Neural cell (in vitro differentiated cells): ENCODE measurements around the gene DPYSL4. TPM values are rescaled to one million over a fixed set of nuclear protein-coding genes. Genes with fewer than 3 reads are reported as not detected.

Source experiments
- H2AFZ ChIP-seq: fragments of 200-600, 300-800 bp; sonication (generic), shearing (Covaris generic); 2 replicates; pipeline ENCODE4 v1.6.0; 2014; ENCODE audit warnings: low read depth, mild to moderate bottlenecking, antibody characterized with exemption, low read length, moderate library complexity
- H3F3A ChIP-seq: fragments of 200-600 bp; shearing (Covaris generic); 2 replicates; pipeline ENCODE4 v1.6.1; 2016; ENCODE audit warnings: mild to moderate bottlenecking, moderate library complexity, mixed read lengths, antibody characterized with exemption, low read length; ENCODE audit not compliant: insufficient read depth, poor library complexity, severe bottlenecking
- H3K27ac ChIP-seq: fragments of 200-600, 300-800 bp; sonication (generic), shearing (Covaris generic); 2 replicates; pipeline ENCODE4 v1.5.1; 2014; ENCODE audit warnings: mild to moderate bottlenecking, low read length, moderate library complexity
- H3K27me3 ChIP-seq: fragments of 300-800, 200-600 bp; sonication (generic), shearing (Covaris generic); 2 replicates; pipeline ENCODE4 v1.6.0; 2014; ENCODE audit warnings: mild to moderate bottlenecking, low read depth, low read length, moderate library complexity; ENCODE audit not compliant: insufficient read depth
- H3K36me3 ChIP-seq: fragments of 300-800, 200-600 bp; sonication (generic), shearing (Covaris generic); 2 replicates; pipeline ENCODE4 v1.5.1; 2014; ENCODE audit warnings: mild to moderate bottlenecking, antibody characterized with exemption, low read length, moderate library complexity; ENCODE audit not compliant: insufficient read depth
- H3K4me2 ChIP-seq: fragments of 300-800, 200-600 bp; sonication (generic), shearing (Covaris generic); 2 replicates; pipeline ENCODE4 v1.6.0; 2014; ENCODE audit warnings: mild to moderate bottlenecking, low read length
- H3K4me3 ChIP-seq: fragments of 300-800, 200-600 bp; sonication (generic), shearing (Covaris generic); 2 replicates; pipeline ENCODE4 v1.5.1; 2014; ENCODE audit warnings: mild to moderate bottlenecking, low read length, moderate library complexity
- H3K79me2 ChIP-seq: fragments of 200-600 bp; shearing (Covaris generic); replicated peaks from 2 replicates; pipeline ENCODE4 v1.6.0; 2014; ENCODE audit warnings: mild to moderate bottlenecking, low read length, moderate library complexity; ENCODE audit not compliant: insufficient read depth
- H3K9ac ChIP-seq: fragments of 300-800, 200-600 bp; sonication (generic), shearing (Covaris generic); 2 replicates; pipeline ENCODE4 v1.6.1; 2016; ENCODE audit warnings: mild to moderate bottlenecking, low read length, mixed read lengths
- H3K9me2 ChIP-seq: fragments of 200-600 bp; shearing (Covaris generic); 2 replicates; pipeline ENCODE4 v1.6.1; 2016; ENCODE audit warnings: mild to moderate bottlenecking, low read length, mixed read lengths; ENCODE audit not compliant: insufficient read depth
- H3K9me3 ChIP-seq: fragments of 200-600, 300-800 bp; sonication (generic), shearing (Covaris generic); 2 replicates; pipeline ENCODE4 v1.6.1; 2016; ENCODE audit warnings: mild to moderate bottlenecking, mixed run types, low read length, moderate library complexity, mixed read lengths
- H4K20me1 ChIP-seq: fragments of 200-600 bp; shearing (Covaris generic); 2 replicates; pipeline ENCODE4 v1.6.1; 2016; ENCODE audit warnings: mild to moderate bottlenecking, mixed run types; ENCODE audit not compliant: insufficient read depth
- CTCF ChIP-seq: fragments of 450-650 bp; IDR thresholded peaks from 2 replicates; pipeline ENCODE4 v1.5.1; 2014; ENCODE audit warnings: antibody characterized with exemption, mild to moderate bottlenecking, moderate library complexity; ENCODE audit not compliant: poor library complexity, severe bottlenecking
- EP300 ChIP-seq: fragments of 450-650 bp; conservative IDR thresholded peaks from 2 replicates; pipeline ENCODE4 v1.6.1; 2014; ENCODE audit warnings: antibody characterized with exemption, mild to moderate bottlenecking, moderate library complexity; ENCODE audit not compliant: poor library complexity, severe bottlenecking
- EZH2 ChIP-seq: fragments of 200-600, 300-800 bp; shearing (Covaris generic), sonication (generic); IDR thresholded peaks from 2 replicates; pipeline ENCODE4 v1.6.1; 2014; ENCODE audit warnings: antibody characterized with exemption, low read length, borderline replicate concordance, mild to moderate bottlenecking; ENCODE audit not compliant: insufficient read depth, poor library complexity, severe bottlenecking
- MXI1 ChIP-seq: fragments of 450-650 bp; conservative IDR thresholded peaks from 2 replicates; pipeline ENCODE4 v1.6.1; 2014; ENCODE audit warnings: antibody characterized with exemption, mild to moderate bottlenecking; ENCODE audit not compliant: poor library complexity, severe bottlenecking
- POLR2AphosphoS5 ChIP-seq: IDR thresholded peaks from 2 replicates; pipeline ENCODE4 v1.6.1; 2012
- RAD21 ChIP-seq: fragments of 450-650 bp; conservative IDR thresholded peaks from 2 replicates; pipeline ENCODE4 v1.6.1; 2014; ENCODE audit warnings: antibody characterized with exemption, mild to moderate bottlenecking, moderate library complexity
- REST ChIP-seq: IDR thresholded peaks from 2 replicates; pipeline ENCODE4 v1.6.1; 2012; ENCODE audit warnings: borderline replicate concordance
- SMC3 ChIP-seq: fragments of 450-650 bp; conservative IDR thresholded peaks from 2 replicates; pipeline ENCODE4 v1.6.1; 2014; ENCODE audit warnings: antibody characterized with exemption, mild to moderate bottlenecking, moderate library complexity; ENCODE audit not compliant: poor library complexity
- TAF1 ChIP-seq: IDR thresholded peaks from 2 replicates; pipeline ENCODE4 v1.6.1; 2012; ENCODE audit warnings: low read depth
- polyA plus RNA-seq: library from polyadenylated mRNA; depleted of rRNA; stranded (reverse); fragments of >200 nt; gene quantifications from 2 replicates; pipeline ENCODE4 v1.2.3, GENCODE V29; 2014

Gene DPYSL4
- polyA plus RNA-seq, 1 donor from 2014 or later = 116 TPM

- no peaks in the 10 kb centered on the region for H4K20me1 ChIP-seq
- no peak overlapping the region for H2AFZ ChIP-seq
- no peaks in the 10 kb centered on the region for H3K36me3 ChIP-seq
- no peak overlapping the region for H3K4me3 ChIP-seq
- no peaks in the 10 kb centered on the region for H3K27me3 ChIP-seq
- no peaks in the 10 kb centered on the region for H3K9me2 ChIP-seq
- TF ChIP-seq TAF1 (no peak), MXI1 (no peak), SMC3 (no peak), REST (no peak), EP300 (no peak), RAD21 (no peak)
- H3K27ac ChIP-seq = no peak overlapping the region
- no peak overlapping the region for H3K9ac ChIP-seq
- H3K79me2 ChIP-seq = no peaks in the 10 kb centered on the region
- H3K9me3 ChIP-seq = no peaks in the 10 kb centered on the region
- no peak overlapping the region for H3K4me2 ChIP-seq
- no peaks in the 10 kb centered on the region for H3F3A ChIP-seq
Observed at GRCh38 chr10:132252412-132252811, 65.7 kb downstream of the DPYSL4 start.

- no peak overlapping the region for H3K4me3 ChIP-seq
- H3K27ac ChIP-seq = no peak overlapping the region
- no peaks in the 10 kb centered on the region for H3K9me3 ChIP-seq
Observed at GRCh38 chr10:132253092-132253687, 66.4 kb downstream of the DPYSL4 start.

More at GRCh38 chr10:132253092-132253687, 66.4 kb downstream of the DPYSL4 start:
- no peaks in the 10 kb centered on the region for H3F3A ChIP-seq
- no peak overlapping the region for H2AFZ ChIP-seq
- no peak overlapping the region for H3K4me2 ChIP-seq
- no peak for TF ChIP-seq REST
- no peak for TF ChIP-seq EP300
- no peak for TF ChIP-seq POLR2AphosphoS5
- TF ChIP-seq TAF1 = no peak
- no peak for TF ChIP-seq CTCF
- TF ChIP-seq EZH2 = no peak
- no peak for TF ChIP-seq SMC3
- no peak for TF ChIP-seq RAD21
- no peak for TF ChIP-seq MXI1
- H3K9me2 ChIP-seq = no peaks in the 10 kb centered on the region
- H3K9ac ChIP-seq = no peak overlapping the region
- H3K27me3 ChIP-seq = no peaks in the 10 kb centered on the region
- H3K36me3 ChIP-seq = no peaks in the 10 kb centered on the region
- no peaks in the 10 kb centered on the region for H3K79me2 ChIP-seq
- H4K20me1 ChIP-seq = no peaks in the 10 kb centered on the region
